Left colon (tissue), 2 donors: Measurements from ENCODE around the gene CTNNA3. TPM values are rescaled to one million over a fixed set of nuclear protein-coding genes. Genes with fewer than 3 reads are reported as not detected.

Source experiments
- ATAC-seq: fragments of 200-7000 bp; cut with Tn5 transposase; one replicate; pipeline ENCODE4 v1.9.1; 2020; ENCODE audit warnings: mild to moderate bottlenecking, moderate library complexity
- DNase-seq, 2 donors: peaks; one replicate each; pipeline ENCODE4 v3.0.0-alpha.2; 2020
- intact Hi-C, 2 donors: fragments of 100-400 bp; cut with DNase I in 1 of 2; cut with micrococcal nuclease in 1 of 2; formaldehyde crosslinking; loops; one replicate each; pipeline versions ENCODE4 v1.11.2 to v1.14.0; 2022; cut with DNase I, micrococcal nuclease
- total RNA-seq, 2 donors: library from RNA; stranded (reverse); fragmentation: NEBNext Ultra II Directional; extraction: Animal tissue kit (Norgen Biotek cat#: 25700); gene quantifications; one replicate each; pipeline ENCODE4 v1.2.1, GENCODE V29; 2021
- donor health status: DM: no; HTN: no; CAD: no.
- donor health status: DM: yes; HTN: yes; CAD: no.

Gene CTNNA3
- total RNA-seq, 2 donors from 2014 or later, result 0.21 to 1.0 TPM

- no peak for DNase-seq
- intact Hi-C loops, result no loop called here
- ATAC-seq, result no peak
Measured at GRCh38 chr10:66021423-66021822, 1674.6 kb downstream of the CTNNA3 start.

GRCh38 chr10:66008221-66008620, 1687.8 kb downstream of the CTNNA3 start:
- no peak for ATAC-seq
- no peak for DNase-seq
- intact Hi-C loops, result no loop called here

- ATAC-seq, result no peak
- no peak for DNase-seq
- intact Hi-C loops, result no loop called here
Measured at GRCh38 chr10:66006411-66006810, 1689.6 kb downstream of the CTNNA3 start.

GRCh38 chr10:65993451-65993850, 1702.5 kb downstream of the CTNNA3 start:
- intact Hi-C loops, result no loop called here
- DNase-seq (no peak), ATAC-seq (no peak)

GRCh38 chr10:65968871-65969270, 1727.1 kb downstream of the CTNNA3 start:
- ATAC-seq (no peak), DNase-seq (no peak)

GRCh38 chr10:65968437-65968836, 1727.6 kb downstream of the CTNNA3 start:
- DNase-seq (no peak), ATAC-seq (no peak)
- intact Hi-C loops, result no loop called here

More at GRCh38 chr10:65968871-65969270, 1727.1 kb downstream of the CTNNA3 start:
- intact Hi-C loops, result no loop called here

- intact Hi-C loops, result no loop called here
- no peak for DNase-seq
- ATAC-seq, result no peak
Measured at GRCh38 chr10:65964205-65964604, 1731.8 kb downstream of the CTNNA3 start.

- no peak for DNase-seq
- intact Hi-C loops, result no loop called here
- ATAC-seq, result no peak
Measured at GRCh38 chr10:65952086-65952485, 1743.9 kb downstream of the CTNNA3 start.

GRCh38 chr10:65950075-65950474, 1745.9 kb downstream of the CTNNA3 start:
- DNase-seq (no peak), ATAC-seq (no peak)
- intact Hi-C loops, result no loop called here

GRCh38 chr10:65949526-65949925, 1746.5 kb downstream of the CTNNA3 start:
- no peak for ATAC-seq
- intact Hi-C loops, result no loop called here

GRCh38 chr10:65945061-65945460, 1750.9 kb downstream of the CTNNA3 start:
- intact Hi-C loops, result no loop called here
- DNase-seq (no peak), ATAC-seq (no peak)

More at GRCh38 chr10:65949526-65949925, 1746.5 kb downstream of the CTNNA3 start:
- DNase-seq, result no peak

GRCh38 chr10:65943451-65943850, 1752.5 kb downstream of the CTNNA3 start:
- no peak for DNase-seq

GRCh38 chr10:65940816-65941662, 1755.0 kb downstream of the CTNNA3 start:
- ATAC-seq (no peak), DNase-seq (no peak)
- intact Hi-C loops, result no loop called here

More at GRCh38 chr10:65943451-65943850, 1752.5 kb downstream of the CTNNA3 start:
- no peak for ATAC-seq
- intact Hi-C loops, result no loop called here

- ATAC-seq (no peak), DNase-seq (no peak)
- intact Hi-C loops, result no loop called here
Measured at GRCh38 chr10:65940105-65940504, 1755.9 kb downstream of the CTNNA3 start.

GRCh38 chr10:65931291-65932070, 1764.5 kb downstream of the CTNNA3 start:
- DNase-seq, result no peak

GRCh38 chr10:65911151-65911835, 1784.7 kb downstream of the CTNNA3 start:
- no peak for ATAC-seq
- no peak for DNase-seq
- intact Hi-C loops, result no loop called here

More at GRCh38 chr10:65931291-65932070, 1764.5 kb downstream of the CTNNA3 start:
- ATAC-seq, result no peak
- intact Hi-C loops, result no loop called here

- intact Hi-C loops, result no loop called here
- peak; percentile 45 for ATAC-seq
- no peak for DNase-seq
Measured at GRCh38 chr10:65910209-65910608, 1785.8 kb downstream of the CTNNA3 start.

GRCh38 chr10:65907199-65907712, 1788.7 kb downstream of the CTNNA3 start:
- DNase-seq (no peak), ATAC-seq (no peak)
- intact Hi-C loops, result no loop called here

- ATAC-seq (no peak), DNase-seq (no peak)
- intact Hi-C loops, result no loop called here
Measured at GRCh38 chr10:65903620-65904019, 1792.4 kb downstream of the CTNNA3 start.
